IMR-90 (cell line): Measurements from ENCODE around the gene NDUFA13. TPM values are rescaled to one million over a fixed set of nuclear protein-coding genes. Genes with fewer than 3 reads are reported as not detected.

Experiments
- ATAC-seq: fragments of 200-7000 bp; cut with Tn5 transposase; 2 replicates; pipeline ENCODE4 v1.9.1; 2020; ENCODE audit warnings: low read depth, mild to moderate bottlenecking, moderate library complexity
- BruUV-seq: library from RNA; stranded (reverse); fragments of 400-500 nt; replicated peaks from 2 replicates; lab custom pipeline; 2021; lab: Mats Ljungman, UMichigan
- CTCF ChIA-PET: fragments of 300-600 bp; formaldehyde crosslinking; extraction: SDS; loops from one replicate; lab custom pipeline; 2021; ENCODE audit warnings: antibody characterized with exemption; lab: Yijun Ruan, JAX
- POLR2A ChIA-PET: fragments of 300-600 bp; sonication (Branson Sonifier 250); formaldehyde crosslinking; loops from one replicate; lab custom pipeline; 2022; ENCODE audit warnings: antibody characterized with exemption; ENCODE audit not compliant: unreplicated experiment; lab: Charles Lee
- DNase-seq: peaks from one replicate; pipeline ENCODE4 v3.0.0; 2013
- H2AFZ ChIP-seq: replicated peaks from 2 replicates; pipeline ENCODE3; 2013; ENCODE audit warnings: low read length, mild to moderate bottlenecking; ENCODE audit not compliant: poor library complexity
- H2AK5ac ChIP-seq: 2 replicates; pipeline ENCODE4 v1.6.1; 2013; ENCODE audit warnings: low read depth, low read length, inconsistent platforms
- H2AK9ac ChIP-seq: replicated peaks from 2 replicates; pipeline ENCODE3; 2013; ENCODE audit warnings: mild to moderate bottlenecking, low read depth, low read length, moderate library complexity; ENCODE audit not compliant: poor library complexity
- H2BK120ac ChIP-seq: 2 replicates; pipeline ENCODE4 v1.6.1; 2013; ENCODE audit warnings: low read depth, low read length, inconsistent platforms
- H2BK15ac ChIP-seq: 3 replicates; pipeline ENCODE4 v1.6.1; 2013; ENCODE audit warnings: low read depth, low read length, inconsistent platforms
- H2BK20ac ChIP-seq: 2 replicates; pipeline ENCODE4 v1.6.1; 2013; ENCODE audit warnings: low read depth, mild to moderate bottlenecking, inconsistent platforms, low read length, moderate library complexity
- H2BK5ac ChIP-seq: 2 replicates; pipeline ENCODE4 v1.6.1; 2013; ENCODE audit warnings: mild to moderate bottlenecking, low read depth, low read length, inconsistent platforms; ENCODE audit not compliant: poor library complexity, severe bottlenecking
- H3K14ac ChIP-seq: replicated peaks from 2 replicates; pipeline ENCODE4 v1.6.1; 2013; ENCODE audit warnings: low read depth, low read length, inconsistent platforms
- H3K18ac ChIP-seq: 2 replicates; pipeline ENCODE4 v1.6.1; 2013; ENCODE audit warnings: low read depth, low read length, control low read depth
- H3K23ac ChIP-seq: 2 replicates; pipeline ENCODE4 v1.6.1; 2013; ENCODE audit warnings: low read depth, low read length, inconsistent platforms
- H3K27ac ChIP-seq: 2 replicates; pipeline ENCODE4 v1.5.1; 2013; ENCODE audit warnings: mild to moderate bottlenecking, control low read depth, low read length; ENCODE audit not compliant: insufficient read depth
- H3K27me3 ChIP-seq: 2 replicates; pipeline ENCODE4 v1.6.1; 2013; ENCODE audit warnings: low read length; ENCODE audit not compliant: control insufficient read depth, insufficient read depth
- H3K36me3 ChIP-seq: 2 replicates; pipeline ENCODE4 v1.6.1; 2013; ENCODE audit warnings: low read length, mixed read lengths; ENCODE audit not compliant: control insufficient read depth, insufficient read depth
- H3K4ac ChIP-seq: 2 replicates; pipeline ENCODE4 v1.6.1; 2013; ENCODE audit warnings: low read depth, low read length, inconsistent platforms
- H3K4me1 ChIP-seq: 2 replicates; pipeline ENCODE4 v1.6.1; 2013; ENCODE audit warnings: low read length, mixed read lengths; ENCODE audit not compliant: control insufficient read depth, insufficient read depth
- H3K4me2 ChIP-seq: 2 replicates; pipeline ENCODE4 v1.6.1; 2013; ENCODE audit warnings: low read depth, mild to moderate bottlenecking, control low read depth, low read length, moderate library complexity
- H3K4me3 ChIP-seq: 2 replicates; pipeline ENCODE4 v1.5.1; 2013; ENCODE audit warnings: low read depth, mild to moderate bottlenecking, control low read depth, low read length, moderate library complexity; ENCODE audit not compliant: insufficient read depth
- H3K56ac ChIP-seq: 2 replicates; pipeline ENCODE4 v1.6.1; 2013; ENCODE audit warnings: low read length, inconsistent platforms; ENCODE audit not compliant: insufficient read depth; ENCODE audit errors: extremely low read depth
- H3K79me1 ChIP-seq, 2 experiments: 2 replicates each; pipeline ENCODE4 v1.6.1; 2013; ENCODE audit warnings: low read length in 2 of 2, inconsistent platforms in 1 of 2, low read depth in 1 of 2
- H3K9ac ChIP-seq: 2 replicates; pipeline ENCODE4 v1.6.1; 2013; ENCODE audit warnings: low read depth, low read length, control low read depth
- H3K9me1 ChIP-seq: 2 replicates; pipeline ENCODE4 v1.6.1; 2013; ENCODE audit warnings: low read length, inconsistent platforms; ENCODE audit not compliant: insufficient read depth
- H3K9me3 ChIP-seq: 2 replicates; pipeline ENCODE4 v1.6.1; 2013; ENCODE audit warnings: low read length; ENCODE audit not compliant: control insufficient read depth, insufficient read depth
- H4K20me1 ChIP-seq: 2 replicates; pipeline ENCODE4 v1.6.1; 2013; ENCODE audit warnings: low read length, inconsistent platforms; ENCODE audit not compliant: insufficient read depth
- H4K5ac ChIP-seq: 2 replicates; pipeline ENCODE4 v1.6.1; 2013; ENCODE audit warnings: mild to moderate bottlenecking, low read depth, low read length, control low read depth
- H4K8ac ChIP-seq, 2 experiments: 2 replicates each; pipeline ENCODE4 v1.6.1; 2013; ENCODE audit warnings: low read depth in 2 of 2, low read length in 2 of 2, control low read depth in 1 of 2, inconsistent platforms in 1 of 2
- H4K91ac ChIP-seq: 2 replicates; pipeline ENCODE4 v1.6.1; 2013; ENCODE audit warnings: low read depth, low read length, inconsistent platforms; ENCODE audit not compliant: insufficient read depth
- CHD1 ChIP-seq: IDR thresholded peaks from 2 replicates; pipeline ENCODE4 v1.6.1; 2012; ENCODE audit warnings: low read depth, low read length, improper control_type of control experiment
- NFE2L2 ChIP-seq: fragments of 150-350 bp; IDR thresholded peaks from 2 replicates; pipeline ENCODE4 v1.6.1; 2016; ENCODE audit warnings: low read depth, mild to moderate bottlenecking, low read length
- RAD21 ChIP-seq: IDR thresholded peaks from 2 replicates; pipeline ENCODE4 v1.6.1; 2012; ENCODE audit warnings: low read length, improper control_type of control experiment
- RFX5 ChIP-seq: IDR thresholded peaks from 2 replicates; pipeline ENCODE4 v1.8.0; 2012; ENCODE audit warnings: low read depth, mild to moderate bottlenecking, low read length, moderate library complexity
- WGBS, 2 experiments: methylation state at CpG; one replicate each; pipeline versions ENCODE4 v1.1.5 to v1.1.7; 2013; ENCODE audit warnings: missing lambda C conversion rate in 2 of 2; ENCODE audit not compliant: insufficient read length in 1 of 2; ENCODE audit errors: extremely low coverage in 2 of 2; 5-methylcytosine and 5-hydroxymethylcytosine counted together
- dilution Hi-C: fragments of 300-500 bp; cut with HindIII; formaldehyde crosslinking; loops from one replicate; pipeline ENCODE4 v1.14.3; 2018; ENCODE audit warnings: low sequenced_read_pairs; ENCODE audit not compliant: unreplicated experiment
- in situ Hi-C: fragments of 300-500 bp; cut with MboI; formaldehyde crosslinking; loops from 3 replicates; pipeline ENCODE4 v1.14.3; 2019; ENCODE audit warnings: low sequenced_read_pairs, inconsistent platforms, mixed read lengths
- intact Hi-C: fragments of 100-400 bp; cut with micrococcal nuclease; formaldehyde crosslinking; loops from 2 replicates; pipeline ENCODE4 v1.10.0; 2022
- polyA plus RNA-seq, 3 experiments: library from polyadenylated mRNA; depleted of rRNA; stranded (reverse); fragments of >200 nt; gene quantifications; 2 replicates each; pipeline ENCODE4 v1.2.3, GENCODE V29; 2012; ENCODE audit warnings: low replicate concordance in 1 of 3
- total RNA-seq: library from RNA; depleted of rRNA; stranded (reverse); fragments of >200 nt; gene quantifications from 2 replicates; pipeline ENCODE4 v1.2.3, GENCODE V29; 2012

The NDUFA13 gene
- total and polyA plus RNA-seq, 2 of the 4 experiments (the other 2 are of a cell fraction) = 30.6 to 667 TPM

DNA sequence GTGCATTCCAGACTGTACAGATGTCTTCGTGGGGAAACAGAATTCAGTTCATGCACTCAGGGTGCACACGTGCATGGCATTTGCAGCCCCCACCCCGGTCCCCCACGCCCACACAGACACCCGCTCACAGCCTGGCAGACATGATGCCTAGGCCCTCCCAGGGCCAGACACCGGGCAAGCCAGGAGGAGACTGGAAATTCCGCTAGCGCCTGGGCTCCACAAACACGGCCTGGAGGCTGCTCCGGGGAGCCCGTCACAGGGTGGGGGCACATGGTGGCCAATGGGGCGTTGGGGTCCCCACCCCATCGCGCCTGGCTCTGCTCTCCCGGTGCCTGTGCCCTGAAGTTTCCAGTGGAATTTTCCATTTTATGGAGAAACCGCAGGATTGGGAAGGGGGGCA, 25.6 kb downstream of the NDUFA13 start:
- Histone ChIP-seq H4K20me1 (no peaks in the 10 kb centered on the region; the same call in 1 of the 2 replicates), H3K23ac (no peak overlapping the region), H3K18ac (no peak overlapping the region), H3K9me1 (no peaks in the 10 kb centered on the region), H3K9ac (no peak overlapping the region), H3K9me3 (no peaks in the 10 kb centered on the region; the same call in 1 of the 2 replicates), H4K8ac (no peak overlapping the region), H3K56ac (no peak overlapping the region), H3K27ac (no peak overlapping the region), H4K5ac (no peak overlapping the region), H2BK5ac (no peak overlapping the region), H2BK20ac (no peak overlapping the region), H2AK5ac (no peak overlapping the region), H2BK15ac (no peak overlapping the region), H3K14ac (no peak overlapping the region), H4K91ac (no peak overlapping the region), H2BK120ac (no peak overlapping the region), H2AK9ac (no peak overlapping the region), H3K4ac (no peak overlapping the region), H3K4me1 (no peaks in the 10 kb centered on the region; the same call in 1 of the 2 replicates), H3K4me3 (no peak overlapping the region), H3K79me1 (no peaks in the 10 kb centered on the region), H2AFZ (no peak overlapping the region), H3K36me3 (no peaks in the 10 kb centered on the region), H3K4me2 (no peak overlapping the region), H3K27me3 (peaks cover 25% of the 10 kb centered on the region)
- ATAC-seq = no peak
- ChIA-PET POLR2A (no interaction called here), CTCF (no interaction called here)
- intact Hi-C loops (no loop called here), dilution Hi-C loops (no loop called here), in situ Hi-C loops (loop anchor here (25.0 kb wide), 1 partner anchor 421 kb away; no protein-coding TSS in a partner anchor)
- BruUV-seq = no TSS peak
- WGBS, 2 experiments = 76% methylated on average over 8 of the region's 16 CpGs; no CpG with 5 or more reads in 1 of the 2 experiments
- DNase-seq = no peak
- no peak for TF ChIP-seq RFX5
- no peak for TF ChIP-seq CHD1
- no peak for TF ChIP-seq RAD21
- TF ChIP-seq NFE2L2 = no peak
